ENCODE data around the gene CYLD.

Gene CYLD

DNA sequence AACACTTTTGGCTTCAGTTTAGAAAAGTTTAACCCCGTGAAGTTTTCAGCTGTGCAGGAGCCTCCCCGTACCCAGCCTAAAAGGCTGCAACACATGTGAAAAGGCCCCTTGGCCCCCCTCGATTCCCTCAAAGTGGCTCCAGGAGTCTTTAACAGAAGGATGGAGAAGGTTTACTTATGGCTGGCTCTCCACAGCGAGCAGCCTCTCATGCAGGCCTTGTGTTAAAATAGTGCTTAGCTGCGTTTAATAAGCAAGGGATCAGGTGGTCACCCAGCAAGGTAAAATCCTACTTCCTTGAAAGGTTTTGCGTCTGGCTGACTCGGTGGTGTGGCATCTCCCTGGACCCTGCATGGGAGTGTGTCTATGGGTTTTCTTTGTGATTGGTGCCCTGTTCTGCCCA is 8.4 kb upstream of the CYLD start:
- CTCF ChIA-PET: interaction anchor here (1.2 kb wide), 1 partner anchor 52 kb away, joined by 5 read pairs; the partner anchor contains the start of gene SNX20

GRCh38 chr16:50735629-50736122 is 6.2 kb upstream of the CYLD start:
- ChIA-PET POLR2A (no interaction called here), CTCF (interaction anchor here (1.1 kb wide), 1 partner anchor 71 kb away, joined by 4 read pairs; no protein-coding TSS in a partner anchor)
- TF ChIP-seq ARNT (IDR thresholded peaks at IDR 0.05) (no peak), FOXA1 (IDR thresholded peaks at IDR 0.05) (no peak), ZNF384 (IDR thresholded peaks at IDR 0.05) (no peak), FOXK2 (IDR thresholded peaks at IDR 0.05) (no peak), L3MBTL2 (conservative IDR thresholded peaks at IDR 0.05) (no peak), NFRKB (IDR thresholded peaks at IDR 0.05) (no peak), TARDBP (IDR thresholded peaks at IDR 0.05) (no peak), ELF4 (IDR thresholded peaks at IDR 0.05) (no peak), HDGF (IDR thresholded peaks at IDR 0.05; ENCODE audit: borderline replicate concordance) (no peak), SP1 (IDR thresholded peaks at IDR 0.05) (no peak), BHLHE40 (IDR thresholded peaks at IDR 0.05; ENCODE audit: borderline replicate concordance) (no peak), SUZ12 (IDR thresholded peaks at IDR 0.05) (no peak), LEF1 (IDR thresholded peaks at IDR 0.05; ENCODE audit: borderline replicate concordance) (no peak)
- TF ChIP-seq, protein P1, sequence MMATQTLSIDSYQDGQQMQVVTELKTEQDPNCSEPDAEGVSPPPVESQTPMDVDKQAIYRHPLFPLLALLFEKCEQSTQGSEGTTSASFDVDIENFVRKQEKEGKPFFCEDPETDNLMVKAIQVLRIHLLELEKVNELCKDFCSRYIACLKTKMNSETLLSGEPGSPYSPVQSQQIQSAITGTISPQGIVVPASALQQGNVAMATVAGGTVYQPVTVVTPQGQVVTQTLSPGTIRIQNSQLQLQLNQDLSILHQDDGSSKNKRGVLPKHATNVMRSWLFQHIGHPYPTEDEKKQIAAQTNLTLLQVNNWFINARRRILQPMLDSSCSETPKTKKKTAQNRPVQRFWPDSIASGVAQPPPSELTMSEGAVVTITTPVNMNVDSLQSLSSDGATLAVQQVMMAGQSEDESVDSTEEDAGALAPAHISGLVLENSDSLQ (IDR thresholded peaks at IDR 0.05): no peak
- no peak for DNase-seq (ENCODE audit: extremely low spot score)

More for the DNA sequence above, 8.4 kb upstream of the CYLD start:
- no peak for DNase-seq (ENCODE audit: extremely low spot score)
- POLR2A ChIA-PET: no interaction called here
- TF ChIP-seq HDGF (IDR thresholded peaks at IDR 0.05; ENCODE audit: borderline replicate concordance) (no peak), FOXK2 (IDR thresholded peaks at IDR 0.05) (no peak), SP1 (IDR thresholded peaks at IDR 0.05) (no peak), CTBP1 (IDR thresholded peaks at IDR 0.05; ENCODE audit: borderline replicate concordance) (no peak), ZNF384 (IDR thresholded peaks at IDR 0.05) (no peak), ELF4 (IDR thresholded peaks at IDR 0.05) (no peak), ARNT (IDR thresholded peaks at IDR 0.05) (no peak), BHLHE40 (IDR thresholded peaks at IDR 0.05; ENCODE audit: borderline replicate concordance) (no peak), L3MBTL2 (conservative IDR thresholded peaks at IDR 0.05) (no peak), FOXA1 (IDR thresholded peaks at IDR 0.05) (no peak), FOXM1 (IDR thresholded peaks at IDR 0.05; ENCODE audit: borderline replicate concordance) (no peak), NFRKB (IDR thresholded peaks at IDR 0.05) (no peak), LEF1 (IDR thresholded peaks at IDR 0.05; ENCODE audit: borderline replicate concordance) (no peak), SUZ12 (IDR thresholded peaks at IDR 0.05) (no peak), TARDBP (IDR thresholded peaks at IDR 0.05) (no peak)
- TF ChIP-seq, protein P1 (IDR thresholded peaks at IDR 0.05): no peak

GRCh38 chr16:50736448-50736847 is 5.4 kb upstream of the CYLD start:
- no peak for DNase-seq (ENCODE audit: extremely low spot score)
- ChIA-PET POLR2A (no interaction called here), CTCF (interaction anchor here (1.1 kb wide), 1 partner anchor 70 kb away, joined by 4 read pairs; no protein-coding TSS in a partner anchor)
- TF ChIP-seq LEF1 (IDR thresholded peaks at IDR 0.05; ENCODE audit: borderline replicate concordance) (no peak), NFRKB (IDR thresholded peaks at IDR 0.05) (no peak), ARNT (IDR thresholded peaks at IDR 0.05) (no peak), SUZ12 (IDR thresholded peaks at IDR 0.05) (no peak), ZNF384 (IDR thresholded peaks at IDR 0.05) (no peak), FOXK2 (IDR thresholded peaks at IDR 0.05) (no peak), BHLHE40 (IDR thresholded peaks at IDR 0.05; ENCODE audit: borderline replicate concordance) (no peak), FOXM1 (IDR thresholded peaks at IDR 0.05; ENCODE audit: borderline replicate concordance) (no peak), L3MBTL2 (conservative IDR thresholded peaks at IDR 0.05) (no peak), ELF4 (IDR thresholded peaks at IDR 0.05) (no peak), HDGF (IDR thresholded peaks at IDR 0.05; ENCODE audit: borderline replicate concordance) (no peak), SP1 (IDR thresholded peaks at IDR 0.05) (no peak), FOXA1 (IDR thresholded peaks at IDR 0.05) (no peak), TARDBP (IDR thresholded peaks at IDR 0.05) (no peak), CTBP1 (IDR thresholded peaks at IDR 0.05; ENCODE audit: borderline replicate concordance) (no peak)
- TF ChIP-seq, protein P1 (IDR thresholded peaks at IDR 0.05): no peak

DNA sequence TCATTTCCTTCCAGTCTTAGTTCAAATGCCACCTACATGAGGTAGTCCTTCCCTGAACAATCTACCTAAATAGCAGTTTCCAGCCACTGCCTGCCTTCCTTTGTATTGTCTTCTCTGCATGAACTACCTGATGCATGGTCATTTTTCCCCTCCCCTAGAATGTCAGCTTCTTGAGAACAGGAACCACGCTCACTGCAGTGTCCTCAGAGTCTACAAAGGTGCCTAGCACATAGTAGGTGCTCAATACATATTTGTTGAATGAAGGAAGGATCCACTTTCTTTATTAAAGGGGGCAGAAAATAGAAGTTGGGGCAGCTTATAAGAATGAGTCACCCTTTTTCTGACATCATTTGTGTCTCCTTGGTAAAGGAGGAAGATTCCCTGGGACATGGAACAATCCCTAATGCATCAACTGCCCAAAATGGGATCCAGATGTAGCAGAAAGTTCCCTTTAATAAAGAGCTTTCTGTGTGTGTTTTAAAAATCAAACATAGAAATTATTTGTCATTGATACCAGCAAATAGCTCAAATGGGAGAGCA is 4.4 kb upstream of the CYLD start:
- DNase-seq (ENCODE audit: extremely low spot score): no peak
- ChIA-PET POLR2A (no interaction called here), CTCF (no interaction called here)
- no peak for TF ChIP-seq LEF1 (IDR thresholded peaks at IDR 0.05; ENCODE audit: borderline replicate concordance)
- no peak for TF ChIP-seq TARDBP (IDR thresholded peaks at IDR 0.05)

DNA sequence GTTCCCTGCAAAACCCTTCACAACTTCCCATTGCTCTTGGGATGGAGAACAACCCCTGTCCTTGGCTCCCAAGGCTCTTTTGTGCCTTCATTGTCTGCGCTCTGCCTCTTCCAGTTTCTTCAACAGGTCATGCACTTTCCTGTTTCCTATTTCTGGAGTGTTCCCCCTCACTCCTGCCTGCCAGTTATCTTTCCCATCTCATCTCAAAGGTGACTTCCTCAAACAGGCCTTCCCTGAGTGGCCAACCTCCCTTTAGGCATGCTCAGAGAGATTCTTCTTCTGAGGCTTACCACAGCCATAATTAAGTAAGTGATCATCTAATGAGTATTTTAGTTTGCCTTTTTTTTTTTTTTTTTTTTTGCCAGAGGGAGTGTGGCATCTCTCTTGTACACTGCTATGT is 2.9 kb upstream of the CYLD start:
- no peak for DNase-seq (ENCODE audit: extremely low spot score)
- CTCF ChIA-PET: no interaction called here
- POLR2A ChIA-PET: no interaction called here
- TF ChIP-seq SUZ12 (IDR thresholded peaks at IDR 0.05) (no peak), FOXM1 (IDR thresholded peaks at IDR 0.05; ENCODE audit: borderline replicate concordance) (no peak), SP1 (IDR thresholded peaks at IDR 0.05) (no peak), ZNF384 (IDR thresholded peaks at IDR 0.05) (no peak), L3MBTL2 (conservative IDR thresholded peaks at IDR 0.05) (no peak), NFRKB (IDR thresholded peaks at IDR 0.05) (no peak), ARNT (IDR thresholded peaks at IDR 0.05) (no peak), LEF1 (IDR thresholded peaks at IDR 0.05; ENCODE audit: borderline replicate concordance) (no peak), BHLHE40 (IDR thresholded peaks at IDR 0.05; ENCODE audit: borderline replicate concordance) (no peak), FOXA1 (IDR thresholded peaks at IDR 0.05) (no peak), CTBP1 (IDR thresholded peaks at IDR 0.05; ENCODE audit: borderline replicate concordance) (no peak), TARDBP (IDR thresholded peaks at IDR 0.05) (no peak), FOXK2 (IDR thresholded peaks at IDR 0.05) (no peak), ELF4 (IDR thresholded peaks at IDR 0.05) (no peak), HDGF (IDR thresholded peaks at IDR 0.05; ENCODE audit: borderline replicate concordance) (no peak)
- TF ChIP-seq, protein P1 (IDR thresholded peaks at IDR 0.05): no peak
